Middle frontal gyrus (tissue), 1 donor: ENCODE measurements around the gene DAZAP2.
"Not testable (repeated sequence)": the region's sequence is repeated elsewhere in the genome, so short reads cannot be mapped to it uniquely, and the experiment has no call there.

ENCODE experiments used
- DNase-seq: peaks from one replicate; pipeline ENCODE4 v3.0.0-alpha.2; 2015; ENCODE audit warnings: low spot score; ENCODE audit errors: extremely low spot score

DAZAP2 gene

DNA sequence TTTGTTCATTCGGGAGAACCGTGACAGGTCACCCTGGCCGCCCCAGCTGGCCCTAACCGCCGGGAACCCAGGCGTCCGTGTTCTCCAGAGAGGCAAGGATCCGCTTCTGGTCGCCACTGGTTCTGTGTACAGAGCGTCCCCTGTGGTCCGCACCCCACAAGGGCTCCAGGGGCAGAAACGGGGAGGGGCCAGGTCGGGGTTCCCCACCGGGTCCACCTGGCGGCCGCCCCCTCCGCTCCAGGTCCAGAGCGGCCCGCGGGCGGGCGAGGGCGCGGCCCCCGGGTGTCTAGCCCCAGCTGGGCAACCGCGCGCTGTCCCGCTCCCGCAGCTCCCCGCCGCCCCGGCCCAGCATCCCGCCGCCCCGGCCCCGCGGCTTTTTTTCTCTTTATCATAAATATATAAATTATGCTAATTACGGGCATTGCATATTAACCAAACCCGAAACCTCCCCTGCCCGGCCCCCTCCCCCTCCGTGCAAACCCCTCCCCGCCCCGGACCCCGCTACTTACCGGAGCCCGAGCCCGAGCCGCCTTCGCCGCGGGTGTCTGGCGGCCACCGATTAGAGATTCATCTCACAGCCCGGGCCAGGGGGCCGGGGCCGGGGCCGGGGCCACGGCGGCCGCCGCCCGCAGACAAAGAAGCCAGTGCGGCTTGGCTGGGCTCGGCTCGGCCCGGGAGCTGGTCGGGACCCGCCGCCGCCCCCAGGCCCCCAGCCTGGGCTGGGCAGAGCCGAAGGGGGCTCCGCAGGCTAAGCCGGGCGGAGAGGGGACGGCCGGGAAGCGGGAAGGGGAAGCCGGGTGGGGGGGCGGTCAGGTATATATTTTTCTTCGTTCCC, 21.3 kb upstream of the DAZAP2 start:
- DNase-seq = no peak

DNA sequence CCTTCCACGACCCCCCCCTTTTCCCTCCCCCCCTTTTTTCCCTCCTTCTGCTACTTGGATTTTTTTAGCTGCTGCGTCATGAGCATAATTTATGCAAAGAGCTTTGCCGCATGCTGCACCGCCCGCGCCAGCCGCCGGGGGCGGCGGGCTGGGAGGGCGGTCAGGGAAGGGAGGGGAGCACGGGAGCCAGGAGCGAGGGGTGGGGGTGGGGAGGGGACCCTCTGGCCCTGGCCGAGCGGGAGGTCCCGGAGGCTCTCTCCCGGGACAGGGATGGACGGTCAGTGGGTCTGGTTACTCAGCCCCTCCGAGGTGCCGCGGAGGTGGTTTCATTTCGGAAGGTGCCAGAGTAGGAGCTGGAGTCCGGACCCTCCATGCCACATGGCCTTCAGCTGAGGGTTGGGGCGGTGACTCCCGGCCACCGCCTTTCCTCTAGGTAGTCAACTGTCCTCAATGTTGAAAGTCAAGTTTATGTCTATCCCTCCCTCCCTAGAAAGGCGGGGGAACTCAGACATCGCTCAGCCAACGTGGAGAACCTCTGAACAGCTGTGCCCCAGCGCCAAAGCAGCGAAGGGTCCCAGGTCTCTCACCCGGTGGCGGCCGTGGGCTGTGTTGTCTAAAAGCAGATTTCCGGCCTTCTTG, 20.5 kb upstream of the DAZAP2 start, which contains the start of gene POU6F1:
Gene POU6F1 (minus strand): TSS at position 95 of the 639 bp plus-strand sequence. CDS start 11,226 bp downstream, outside the sequence.
- peak; percentile 78 for DNase-seq

- no peak for DNase-seq
Measured at GRCh38 chr12:51218607-51219161, 19.9 kb upstream of the DAZAP2 start.

GRCh38 chr12:51219322-51219721, 19.3 kb upstream of the DAZAP2 start:
- DNase-seq = no peak

DNA sequence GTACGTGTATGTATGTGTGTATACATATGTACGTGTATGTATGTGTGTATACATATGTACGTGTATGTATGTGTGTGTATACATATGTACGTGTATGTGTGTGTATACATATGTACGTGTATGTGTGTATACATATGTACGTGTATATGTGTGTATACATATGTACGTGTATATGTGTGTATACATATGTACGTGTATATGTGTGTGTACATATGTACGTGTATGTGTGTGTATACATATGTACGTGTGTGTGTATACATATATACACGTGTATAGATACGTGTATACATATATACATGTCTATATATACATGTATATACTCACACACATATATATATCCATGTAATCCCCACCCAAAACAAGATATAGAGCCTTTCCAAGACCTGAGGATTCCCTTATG, 18.8 kb upstream of the DAZAP2 start:
- DNase-seq = not testable (repeated sequence)

- DNase-seq = no peak
Measured at GRCh38 chr12:51222461-51222860, 16.2 kb upstream of the DAZAP2 start.

- DNase-seq = no peak
Measured at GRCh38 chr12:51224625-51225024, 14.0 kb upstream of the DAZAP2 start.

GRCh38 chr12:51225234-51225633, 13.4 kb upstream of the DAZAP2 start:
- DNase-seq = no peak

DNA sequence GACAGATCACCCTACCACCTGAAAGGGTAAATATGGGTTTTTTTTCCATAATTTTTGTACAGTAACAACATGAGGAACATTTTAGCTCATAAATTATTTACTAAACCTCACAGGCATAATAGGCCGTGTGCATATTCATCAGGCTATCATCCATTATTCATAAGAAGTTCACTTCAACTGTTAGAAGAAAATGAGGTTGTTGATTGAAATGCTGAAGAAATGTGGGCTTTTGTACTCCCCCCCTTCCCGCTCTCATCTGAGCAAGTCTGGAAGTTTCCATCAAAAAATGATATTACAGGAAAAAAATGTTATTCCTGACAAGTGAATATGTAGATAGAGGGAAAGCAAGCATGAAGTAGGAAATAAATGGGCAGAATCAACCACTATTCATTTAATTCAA, 12.9 kb upstream of the DAZAP2 start:
- DNase-seq = no peak

- not testable (repeated sequence) for DNase-seq
Measured at GRCh38 chr12:51227112-51227511, 11.5 kb upstream of the DAZAP2 start.

- no peak for DNase-seq
Measured at GRCh38 chr12:51227962-51228361, 10.7 kb upstream of the DAZAP2 start.

- no peak for DNase-seq
Measured at GRCh38 chr12:51229116-51229809, 9.4 kb upstream of the DAZAP2 start.

DNA sequence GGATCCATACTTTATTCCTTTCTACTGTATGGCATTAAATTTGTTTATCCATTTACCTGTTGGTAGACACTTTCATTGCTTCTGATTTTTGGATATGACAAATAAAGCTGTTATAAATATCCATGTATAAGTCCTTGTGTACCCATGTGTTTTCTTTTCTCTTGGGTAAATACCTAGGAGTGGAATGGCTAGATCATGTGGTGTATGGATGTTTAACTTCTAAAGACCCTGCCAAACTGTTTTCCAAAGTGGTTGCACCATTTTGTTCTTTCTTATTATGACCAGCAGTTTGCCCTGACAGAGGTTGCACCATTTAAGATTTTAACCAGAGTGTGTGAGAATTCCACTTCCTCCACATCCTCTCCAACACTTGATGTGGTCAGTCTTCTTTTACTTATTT, 6.0 kb upstream of the DAZAP2 start:
- DNase-seq = no peak

- no peak for DNase-seq
Measured at GRCh38 chr12:51234530-51234929, 4.1 kb upstream of the DAZAP2 start.

GRCh38 chr12:51238037-51238509, 553 bp upstream of the DAZAP2 start:
- DNase-seq = no peak

GRCh38 chr12:51240971-51241370, 2.3 kb downstream of the DAZAP2 start:
- no peak for DNase-seq

- no peak for DNase-seq
Measured at GRCh38 chr12:51242120-51242519, 3.5 kb downstream of the DAZAP2 start.

- no peak for DNase-seq
Measured at GRCh38 chr12:51242876-51243275, 4.2 kb downstream of the DAZAP2 start.

DNA sequence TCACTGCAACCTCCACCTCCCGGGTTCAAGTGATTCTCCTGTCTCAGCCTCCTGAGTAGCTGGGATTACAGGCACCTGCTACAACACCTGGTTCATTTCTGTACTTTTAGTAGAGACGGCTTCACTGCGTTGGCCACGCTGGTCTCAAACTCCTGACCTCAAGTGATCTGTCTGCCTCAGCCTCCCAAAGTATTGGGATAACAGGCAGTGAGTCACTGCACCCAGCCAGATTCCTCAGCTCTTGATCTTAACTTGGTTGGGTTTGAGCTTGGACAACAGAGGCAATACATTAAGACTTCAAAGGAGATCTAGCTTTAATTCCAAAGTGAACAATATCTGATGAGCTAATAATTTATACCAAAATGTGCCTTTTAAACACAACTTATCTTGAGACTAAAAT, 5.6 kb downstream of the DAZAP2 start:
- no peak for DNase-seq

GRCh38 chr12:51245476-51246253, 7.0 kb downstream of the DAZAP2 start:
- DNase-seq = no peak
